Progenitor cell of endocrine pancreas (in vitro differentiated cells): ENCODE measurements around the gene CEP170B. TPM values are rescaled to one million over a fixed set of nuclear protein-coding genes. Genes with fewer than 3 reads are reported as not detected.
"Not testable (repeated sequence)": the region's sequence is repeated elsewhere in the genome, so short reads cannot be mapped to it uniquely, and the experiment has no call there.

Source experiments
- DNase-seq: peaks from one replicate; pipeline ENCODE4 v3.0.0; 2021; ENCODE audit warnings: low spot score; ENCODE audit not compliant: unreplicated experiment
- H3K27ac Mint-ChIP-seq: 2 replicates; pipeline ENCODE4 v1.8.0; 2021; ENCODE audit warnings: mild to moderate bottlenecking, moderate library complexity, mixed read lengths
- H3K27me3 Mint-ChIP-seq: 2 replicates; pipeline ENCODE4 v1.8.0; 2021; ENCODE audit warnings: mixed read lengths
- H3K36me3 Mint-ChIP-seq: 2 replicates; pipeline ENCODE4 v1.8.0; 2022; ENCODE audit warnings: mixed read lengths; ENCODE audit not compliant: insufficient read depth
- H3K4me1 Mint-ChIP-seq: 2 replicates; pipeline ENCODE4 v1.8.0; 2021; ENCODE audit warnings: low read depth, mixed read lengths
- H3K4me3 Mint-ChIP-seq: 2 replicates; pipeline ENCODE4 v1.8.0; 2021; ENCODE audit warnings: low read depth, mild to moderate bottlenecking, moderate library complexity, mixed read lengths
- H3K9me3 Mint-ChIP-seq: 2 replicates; pipeline ENCODE4 v1.8.0; 2021; ENCODE audit warnings: low read depth, mixed read lengths
- CTCF ChIP-seq: fragments of 200-600 bp; sonication (generic); IDR thresholded peaks from one replicate; pipeline ENCODE4 v1.5.0; 2021; ENCODE audit warnings: antibody characterized with exemption, mild to moderate bottlenecking; ENCODE audit not compliant: unreplicated experiment
- total RNA-seq: library from RNA; stranded (reverse); gene quantifications from 2 replicates; pipeline ENCODE4 v1.2.1, GENCODE V29; 2021

The CEP170B gene
- total RNA-seq, 1 donor from 2014 or later = 48.9 TPM

DNA sequence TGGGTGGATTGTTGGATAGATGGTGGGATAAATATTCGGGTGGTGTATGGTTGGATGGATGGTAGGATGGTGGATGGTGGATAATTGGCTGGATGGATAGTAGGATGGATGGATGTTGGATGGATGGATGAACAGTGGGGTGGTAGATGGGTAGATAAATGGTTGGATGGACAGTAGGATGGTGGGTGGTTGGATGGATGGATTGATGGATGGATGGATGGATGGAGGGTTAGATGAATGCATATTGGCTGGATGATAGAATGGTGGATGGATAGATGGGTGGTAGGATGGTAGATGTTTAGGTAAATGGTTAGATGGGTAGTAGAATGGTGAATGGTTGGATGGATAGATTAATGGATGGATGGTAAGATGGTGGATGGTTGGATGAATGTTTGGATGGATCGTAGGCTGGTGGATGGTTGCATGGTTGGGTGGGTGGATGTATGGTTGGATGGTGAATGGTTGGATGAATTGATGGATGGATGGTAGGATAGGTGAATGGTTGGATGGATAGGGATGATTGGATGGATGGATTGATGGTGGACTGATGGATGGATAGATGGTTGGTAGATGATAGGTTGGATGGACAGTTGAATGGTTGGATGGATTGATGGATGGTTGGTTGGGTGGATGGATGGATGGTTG is 40.6 kb upstream of the CEP170B start:
- Mint-ChIP-seq H3K9me3 (peaks cover 8% of the 10 kb centered on the region), H3K4me3 (peak overlapping the region; percentile 69), H3K36me3 (no peaks in the 10 kb centered on the region), H3K27me3 (peaks cover 24% of the 10 kb centered on the region), H3K27ac (no peak overlapping the region), H3K4me1 (peaks cover 12% of the 10 kb centered on the region)
- no peak for DNase-seq
- no peak for TF ChIP-seq CTCF

DNA sequence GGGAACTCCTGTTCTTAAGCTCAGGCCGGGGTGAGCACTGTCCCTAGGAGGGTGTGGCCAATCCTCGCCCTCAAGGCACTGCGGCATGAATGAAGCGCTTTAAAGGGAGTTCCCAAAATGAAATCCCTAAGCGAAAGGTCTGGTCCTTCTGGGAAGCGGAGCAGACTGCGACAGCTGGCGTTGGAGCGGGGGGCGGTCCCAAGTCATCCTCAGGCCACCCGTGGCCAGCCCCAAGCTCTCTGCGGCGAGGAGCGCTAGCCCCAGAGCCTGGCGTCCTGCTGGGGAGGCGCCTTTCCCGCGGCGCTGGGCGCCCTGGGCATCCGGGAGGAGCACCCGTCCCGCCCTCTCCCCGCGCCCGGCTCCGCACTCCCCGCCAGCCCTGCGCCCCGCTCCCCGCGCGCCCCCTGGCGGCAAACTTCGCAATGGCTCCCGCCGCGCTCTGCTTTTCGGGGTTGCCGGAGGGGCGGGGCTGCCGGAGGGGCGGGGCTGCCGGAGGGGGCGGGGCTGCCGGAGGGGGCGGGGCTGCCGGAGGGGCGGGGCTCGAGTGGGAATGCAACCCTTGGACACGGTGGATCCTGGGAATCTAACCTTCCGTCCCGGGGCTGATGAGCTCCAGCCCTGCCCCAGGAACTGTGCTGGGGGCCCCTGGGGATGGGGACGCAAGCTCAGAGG is 38.7 kb upstream of the CEP170B start:
- Mint-ChIP-seq H3K36me3 (no peaks in the 10 kb centered on the region), H3K27ac (no peak overlapping the region), H3K4me1 (peaks cover 12% of the 10 kb centered on the region), H3K9me3 (peaks cover 8% of the 10 kb centered on the region), H3K4me3 (peak overlapping the region; percentile 72), H3K27me3 (peaks cover 24% of the 10 kb centered on the region)
- TF ChIP-seq CTCF = peak; percentile 89
- peak; percentile 98 for DNase-seq

GRCh38 chr14:104826861-104827176 is 38.2 kb upstream of the CEP170B start:
- Mint-ChIP-seq H3K4me3 (peak overlapping the region; percentile 72), H3K36me3 (no peaks in the 10 kb centered on the region), H3K27me3 (peaks cover 24% of the 10 kb centered on the region), H3K9me3 (peaks cover 8% of the 10 kb centered on the region), H3K4me1 (peaks cover 12% of the 10 kb centered on the region), H3K27ac (peak overlapping the region; percentile 94)
- no peak for DNase-seq
- no peak for TF ChIP-seq CTCF

- peak; percentile 64 for TF ChIP-seq CTCF
- H3K27ac Mint-ChIP-seq = peak overlapping the region; percentile 94
- H3K36me3 Mint-ChIP-seq = no peaks in the 10 kb centered on the region
- peak; percentile 65 for DNase-seq
- H3K4me3 Mint-ChIP-seq = peak overlapping the region; percentile 72
- H3K9me3 Mint-ChIP-seq = peaks cover 8% of the 10 kb centered on the region
- H3K27me3 Mint-ChIP-seq = peaks cover 24% of the 10 kb centered on the region
- H3K4me1 Mint-ChIP-seq = peaks cover 12% of the 10 kb centered on the region
These were observed 37.7 kb upstream of the CEP170B start for GRCh38 chr14:104827177-104828055.

- Mint-ChIP-seq H3K4me3 (no peak overlapping the region), H3K27me3 (peaks cover 4% of the 10 kb centered on the region), H3K36me3 (no peaks in the 10 kb centered on the region), H3K27ac (no peak overlapping the region), H3K4me1 (peaks cover 7% of the 10 kb centered on the region), H3K9me3 (no peaks in the 10 kb centered on the region)
- TF ChIP-seq CTCF = no peak
- no peak for DNase-seq
These were observed 34.3 kb upstream of the CEP170B start for GRCh38 chr14:104830781-104831180.

- not testable (repeated sequence) for H3K27ac Mint-ChIP-seq, H3K27me3 Mint-ChIP-seq, H3K4me1 Mint-ChIP-seq, DNase-seq, H3K4me3 Mint-ChIP-seq, H3K9me3 Mint-ChIP-seq, H3K36me3 Mint-ChIP-seq
These were observed 28.7 kb upstream of the CEP170B start for GRCh38 chr14:104836171-104836935.
